GM08714 (cell line): Measurements from ENCODE around the gene ARL16.

Experiments used
- H3K4me3 ChIP-seq: fragments of 200-500 bp; sonication (Bioruptor generic); 2 replicates; pipeline ENCODE4 v1.5.1; 2014; ENCODE audit warnings: mild to moderate bottlenecking, low read length, inconsistent platforms
- ZNF274 ChIP-seq: IDR thresholded peaks from 2 replicates; pipeline ENCODE4 v1.6.1; 2012; ENCODE audit warnings: mild to moderate bottlenecking, low read depth, low read length

ARL16 gene

DNA sequence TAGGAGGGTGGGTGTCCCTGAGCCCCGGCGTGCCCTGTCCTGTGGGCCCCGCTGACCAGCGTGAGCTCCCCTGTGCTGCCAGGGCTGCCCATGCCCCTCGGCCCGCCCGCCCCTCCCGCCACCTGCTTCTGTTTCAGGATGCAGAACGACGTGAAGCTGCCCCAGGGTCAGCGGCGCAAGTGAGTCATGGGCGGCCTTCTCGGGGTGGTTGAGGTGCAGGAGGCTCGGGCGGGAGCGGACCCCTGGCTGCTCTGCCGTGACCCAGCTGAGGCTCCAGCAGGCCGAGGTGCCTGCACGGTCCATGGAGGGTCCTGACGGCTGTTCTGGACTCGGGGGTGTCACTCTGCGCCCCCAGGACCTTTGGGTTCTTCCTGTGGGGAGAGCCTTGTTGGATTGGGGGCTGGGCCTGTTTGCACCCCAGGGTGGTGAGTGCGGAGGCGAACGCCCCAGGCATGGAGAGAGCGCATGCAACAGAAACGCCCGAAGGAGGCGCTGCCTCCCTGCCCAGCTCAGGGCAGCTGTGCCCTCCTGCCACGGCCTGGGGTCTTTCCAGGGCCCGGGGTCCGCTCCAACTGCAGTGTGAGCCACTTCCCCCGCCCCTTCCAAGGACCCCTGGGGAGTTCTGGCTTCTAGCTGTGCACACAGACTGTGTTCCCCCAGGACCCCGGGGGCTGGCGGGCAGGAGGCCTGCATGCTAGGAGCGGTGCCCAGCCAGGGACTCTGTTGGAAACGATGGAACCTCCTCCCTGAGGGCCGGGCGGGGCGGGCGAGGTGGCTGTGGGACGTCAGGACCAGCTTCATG is 32.5 kb upstream of the ARL16 start:
- TF ChIP-seq ZNF274, result no peak

DNA sequence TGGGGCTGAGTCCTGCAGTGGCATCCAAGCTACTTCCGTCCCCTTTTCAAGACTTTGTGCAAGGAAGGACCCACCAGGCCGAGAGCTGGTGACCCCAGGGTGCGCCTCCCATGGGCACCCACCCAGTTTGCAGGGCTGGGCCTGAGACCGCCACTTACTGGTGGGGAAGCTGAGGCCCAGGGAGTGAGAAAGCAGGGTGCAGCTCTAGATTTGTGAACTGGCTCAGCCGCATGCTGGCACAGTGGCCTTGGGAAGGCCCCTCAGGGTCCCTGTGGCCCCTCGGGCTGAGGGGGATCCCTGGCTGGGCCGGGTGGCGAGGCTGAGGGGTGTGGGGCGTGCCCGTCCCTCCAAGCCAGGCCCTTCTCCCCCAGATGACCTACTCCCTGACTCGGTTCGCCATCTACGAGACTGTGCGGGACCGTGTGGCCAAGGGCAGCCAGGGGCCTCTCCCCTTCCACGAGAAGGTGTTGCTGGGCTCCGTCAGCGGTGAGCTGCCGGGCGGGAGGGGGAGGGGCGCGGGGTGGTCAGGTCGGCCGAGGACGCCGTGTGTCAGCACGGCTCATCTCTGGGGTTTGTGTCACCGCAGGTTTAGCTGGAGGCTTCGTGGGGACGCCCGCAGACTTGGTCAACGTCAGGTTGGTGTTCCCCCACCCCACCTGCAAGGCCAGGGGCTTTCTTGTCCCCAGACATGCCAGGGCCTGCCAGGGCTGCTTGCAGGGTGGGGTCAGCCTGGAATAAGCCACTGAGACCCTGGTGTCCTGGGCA is 31.7 kb upstream of the ARL16 start:
- no peak for TF ChIP-seq ZNF274
- H3K4me3 ChIP-seq, result no peak overlapping the region

More for the DNA sequence above, 32.5 kb upstream of the ARL16 start:
- H3K4me3 ChIP-seq, result no peak overlapping the region

- no peak for TF ChIP-seq ZNF274
- H3K4me3 ChIP-seq, result no peak overlapping the region
These were observed 31.0 kb upstream of the ARL16 start for GRCh38 chr17:81714412-81715106.

DNA sequence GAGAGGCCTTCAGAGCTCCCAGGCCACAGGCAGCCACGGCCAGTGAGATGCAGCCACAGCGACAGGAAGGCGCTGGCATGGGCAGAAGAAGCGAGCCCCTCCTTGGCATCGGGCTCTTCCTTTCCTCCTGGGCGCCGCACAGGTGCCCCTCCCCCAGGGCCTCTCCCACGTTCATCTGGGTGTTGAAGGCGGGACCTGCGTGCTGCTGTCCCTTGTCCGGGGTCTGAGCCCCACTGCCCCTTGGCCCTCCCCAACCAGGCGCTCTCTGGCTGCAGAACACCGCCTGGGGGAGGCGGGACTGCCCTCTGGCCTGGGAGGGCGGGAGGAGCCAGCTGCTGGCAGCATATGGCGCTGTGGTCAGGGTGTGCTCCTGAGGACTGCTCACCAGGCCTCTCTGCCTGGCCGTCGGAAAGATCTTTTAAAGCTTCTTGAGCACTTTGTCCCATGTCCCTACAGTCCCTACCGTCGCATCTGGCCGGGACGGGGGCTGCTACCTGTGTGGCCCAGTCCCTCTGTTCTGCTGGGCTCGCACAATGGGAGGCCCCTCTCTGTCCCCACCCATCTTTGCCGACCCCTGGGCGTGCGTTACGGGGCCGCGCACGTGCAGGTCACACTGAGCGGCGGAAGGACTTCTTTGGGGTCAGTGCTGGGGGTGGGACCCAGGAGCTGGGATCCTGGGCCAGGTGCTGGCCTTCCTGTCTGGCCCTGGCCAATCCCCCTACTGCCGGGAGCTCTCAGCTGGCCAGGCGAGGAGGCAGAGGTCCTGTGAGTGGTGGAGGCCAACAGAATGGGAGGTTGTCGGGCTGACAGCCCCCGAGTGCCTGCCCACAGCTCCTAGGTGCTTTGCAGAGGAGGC is 30.2 kb upstream of the ARL16 start:
- TF ChIP-seq ZNF274, result no peak
- no peak overlapping the region; the same call in 1 of the 2 replicates for H3K4me3 ChIP-seq

GRCh38 chr17:81713004-81713555 is 29.5 kb upstream of the ARL16 start:
- no peak for TF ChIP-seq ZNF274
- peak overlapping the region; percentile 84 for H3K4me3 ChIP-seq

DNA sequence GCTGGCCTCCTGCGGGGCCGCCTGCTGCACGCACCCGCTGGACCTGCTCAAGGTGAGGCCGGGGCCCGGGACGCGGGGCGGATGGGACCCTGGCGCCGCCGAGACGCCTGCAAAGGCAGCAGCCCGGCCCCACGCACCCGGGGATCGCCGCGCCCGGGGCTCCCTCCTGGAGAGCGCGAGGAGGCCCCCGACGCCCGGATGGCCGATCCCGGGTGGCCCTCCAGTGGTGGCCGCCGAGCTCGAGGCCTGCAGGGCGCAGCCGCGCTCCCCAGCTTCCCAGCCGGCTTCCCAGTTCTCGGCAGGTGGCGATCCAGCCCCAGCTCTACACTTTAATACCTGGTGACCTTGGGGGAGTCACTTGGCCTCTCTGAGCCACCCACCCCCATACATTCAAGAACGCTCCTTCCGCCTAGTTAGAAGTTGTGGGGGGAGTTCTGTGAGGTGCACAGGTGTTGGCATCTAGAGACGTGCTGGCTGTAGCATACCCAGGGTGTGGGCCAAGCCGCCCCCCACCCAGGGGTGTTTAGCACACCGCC is 28.9 kb upstream of the ARL16 start:
- peak overlapping the region; percentile 84 for H3K4me3 ChIP-seq
- TF ChIP-seq ZNF274, result no peak

DNA sequence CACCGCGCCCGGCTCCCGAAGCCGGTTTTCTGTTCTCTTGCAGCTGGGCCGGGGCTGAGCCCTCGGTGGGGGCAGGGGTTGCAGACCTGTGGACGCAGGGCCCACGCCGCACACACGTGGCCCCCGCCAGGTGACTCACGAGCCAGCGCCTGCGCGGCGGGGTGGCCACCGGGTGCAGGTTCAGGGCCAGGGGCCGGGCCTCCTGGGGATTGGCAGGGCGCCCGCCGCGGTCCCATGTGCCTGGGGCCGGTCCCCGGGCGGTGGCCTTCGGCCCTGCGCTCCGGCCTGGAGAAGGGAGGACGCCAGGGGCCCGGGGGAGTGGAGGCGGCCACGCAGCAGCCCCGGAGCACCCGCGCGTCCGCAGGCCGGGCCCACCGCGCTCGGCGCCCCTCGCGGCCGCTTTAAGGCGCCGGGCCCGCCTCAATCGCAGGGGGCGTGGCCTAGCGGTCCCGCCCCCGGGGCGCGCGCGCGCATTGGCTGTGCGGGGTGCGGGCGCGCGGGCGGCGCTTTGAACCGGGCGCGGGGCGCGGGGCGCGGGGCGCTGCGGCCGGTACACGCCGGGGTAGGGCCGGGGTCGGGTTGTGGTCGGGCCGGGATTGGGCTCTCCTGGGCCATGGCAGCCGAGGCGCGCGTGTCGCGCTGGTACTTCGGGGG is 28.3 kb upstream of the ARL16 start, which contains the start of gene SLC25A10:
SLC25A10 (plus strand) TSS at position 471 of the 654 bp plus-strand sequence; CDS start at position 614, 143 bp downstream.
- peak within 1 kb of the TSS; percentile 84 for H3K4me3 ChIP-seq
- no peak for TF ChIP-seq ZNF274

GRCh38 chr17:81710514-81711308 is 27.1 kb upstream of the ARL16 start:
- TF ChIP-seq ZNF274, result no peak
- H3K4me3 ChIP-seq, result peak overlapping the region; percentile 84; the same call in 1 of the 2 replicates

DNA sequence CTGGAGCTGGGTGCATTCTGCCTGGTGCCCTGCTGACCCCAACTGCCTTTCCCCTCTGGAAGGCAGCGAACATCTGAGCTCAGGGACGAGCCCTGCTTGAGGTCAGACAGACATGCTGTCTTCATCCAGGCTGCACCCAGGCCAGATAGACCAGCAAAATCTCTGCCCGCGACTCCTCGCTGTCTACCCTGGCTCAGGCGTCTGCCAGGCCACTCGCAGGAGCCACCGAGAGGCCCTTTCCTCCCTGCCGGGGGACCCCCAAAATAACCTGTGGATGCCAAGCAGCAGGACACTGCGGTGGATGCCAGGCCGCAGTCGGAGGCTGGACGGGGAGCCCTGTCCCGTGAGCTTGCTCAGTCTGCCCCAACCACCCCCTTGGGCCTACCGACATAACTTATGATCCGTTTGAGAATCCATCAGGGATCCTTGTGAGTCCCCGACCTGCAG is 25.2 kb upstream of the ARL16 start:
- TF ChIP-seq ZNF274, result no peak
- no peak overlapping the region for H3K4me3 ChIP-seq

DNA sequence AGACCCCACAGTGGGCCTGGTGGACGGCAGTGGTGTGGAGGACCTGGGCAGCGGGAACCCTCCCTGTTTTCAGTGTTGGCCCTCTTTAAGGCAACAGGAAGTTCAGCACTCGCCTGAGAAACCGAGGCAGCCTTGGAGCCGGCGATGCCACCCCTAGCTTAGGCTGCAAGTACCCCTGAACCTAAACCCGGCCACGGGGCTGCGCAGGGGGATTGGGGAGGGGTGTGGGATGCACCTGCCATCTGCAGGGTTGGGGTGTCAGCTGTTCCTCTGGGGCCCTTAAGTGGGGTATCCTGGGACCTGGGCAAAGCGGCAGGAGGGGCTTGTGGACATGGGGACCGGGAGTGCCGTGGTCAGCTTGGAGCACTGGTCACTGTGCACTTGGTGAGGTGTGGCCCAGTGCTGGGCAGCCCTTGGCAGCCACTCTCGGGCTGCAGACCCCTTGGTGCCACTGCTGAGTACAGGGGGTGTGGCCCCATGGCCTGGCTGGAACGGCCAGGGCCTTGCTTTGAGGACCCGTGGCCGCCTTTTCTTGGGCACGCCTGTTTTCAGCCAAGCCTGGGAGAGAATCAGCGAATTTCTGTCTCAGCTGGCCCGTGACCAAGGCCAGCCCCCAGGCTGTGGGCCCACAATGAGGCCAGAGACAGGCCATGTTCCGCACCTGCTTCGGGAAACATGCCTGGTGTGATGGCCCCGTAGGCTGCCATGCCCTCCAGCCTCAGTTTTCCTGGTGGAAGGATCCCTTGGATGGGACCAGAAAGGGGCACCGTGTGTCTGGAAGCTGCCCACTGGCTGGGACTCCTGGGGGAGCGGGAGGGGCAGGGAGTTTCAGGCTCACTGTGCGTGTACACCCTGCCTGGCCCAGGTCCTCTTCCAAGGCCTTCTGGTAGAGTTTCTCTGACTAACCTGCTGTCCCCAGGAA is 24.4 kb upstream of the ARL16 start:
- no peak for TF ChIP-seq ZNF274
- H3K4me3 ChIP-seq, result no peak overlapping the region

GRCh38 chr17:81706757-81707624 is 23.4 kb upstream of the ARL16 start:
- TF ChIP-seq ZNF274, result no peak
- H3K4me3 ChIP-seq, result no peak overlapping the region
